Kidney (tissue), 14 donors: ENCODE measurements around the gene NFE2. TPM values are rescaled to one million over a fixed set of nuclear protein-coding genes. Genes with fewer than 3 reads are reported as not detected.

ENCODE experiments used
- DNase-seq, 5 donors: peaks; one replicate each; pipeline ENCODE4 v3.0.0-alpha.2; 2013 to 2020
- FAIRE-seq: peaks from 2 replicates; lab custom pipeline; 2012; peaks lifted over from hg19 to GRCh38; lab: Jason Lieb, UNC
- H3K27ac ChIP-seq, 2 donors: one replicate each; pipeline ENCODE4 v1.7.0; 2013; ENCODE audit warnings: low read depth in 2 of 2, low read length in 2 of 2, inconsistent platforms in 1 of 2
- H3K27me3 ChIP-seq: one replicate; pipeline ENCODE4 v1.7.1; 2013; ENCODE audit warnings: low read length, inconsistent platforms; ENCODE audit not compliant: control insufficient read depth, insufficient read depth
- H3K36me3 ChIP-seq, 3 donors: one replicate each; pipeline versions ENCODE4 v1.7.0 to v1.7.1; 2013; ENCODE audit warnings: low read length in 3 of 3, control low read depth in 1 of 3, inconsistent platforms in 1 of 3; ENCODE audit not compliant: insufficient read depth in 3 of 3, control insufficient read depth in 2 of 3
- H3K4me1 ChIP-seq, 3 donors: one replicate each; pipeline versions ENCODE4 v1.7.0 to v1.7.1; 2013; ENCODE audit warnings: low read length in 3 of 3, inconsistent platforms in 1 of 3, low read depth in 1 of 3; ENCODE audit not compliant: control insufficient read depth in 2 of 3, insufficient read depth in 2 of 3
- H3K4me3 ChIP-seq, 3 donors: one replicate each; pipeline versions ENCODE4 v1.7.0 to v1.8.1; 2013; ENCODE audit warnings: low read length in 3 of 3, control low read depth in 1 of 3, inconsistent platforms in 1 of 3
- H3K9ac ChIP-seq, 3 donors: one replicate each; pipeline versions ENCODE4 v1.7.0 to v1.7.1; 2013; ENCODE audit warnings: low read length in 3 of 3, control low read depth in 1 of 3, inconsistent platforms in 1 of 3
- H3K9me3 ChIP-seq, 3 donors: one replicate each; pipeline versions ENCODE4 v1.7.0 to v1.7.1; 2013; ENCODE audit warnings: low read length in 3 of 3, control low read depth in 1 of 3, inconsistent platforms in 1 of 3; ENCODE audit not compliant: control insufficient read depth in 2 of 3, insufficient read depth in 1 of 3
- CTCF ChIP-seq: IDR thresholded peaks from 3 replicates; pipeline ENCODE4 v1.5.1; 2012; ENCODE audit warnings: mild to moderate bottlenecking, moderate library complexity, borderline replicate concordance; ENCODE audit not compliant: insufficient read depth; ENCODE audit errors: extremely low read depth
- intact Hi-C: fragments of 100-400 bp; cut with DNase I; formaldehyde crosslinking; loops from one replicate; pipeline ENCODE4 v1.11.1; 2022
- polyA plus RNA-seq: library from polyadenylated mRNA; stranded (reverse); fragments of 350-450 nt; fragmentation: Illumina TruSeq; extraction: RNeasy Lipid Tissue Mini Kit (QIAGEN cat#74804); gene quantifications from one replicate; pipeline ENCODE4 v1.2.3, GENCODE V29; 2014; ENCODE audit warnings: low read depth, low replicate concordance; ENCODE audit not compliant: insufficient read depth
- total RNA-seq: library from RNA; stranded (reverse); fragmentation: NEBNext Ultra II Directional; extraction: Animal tissue kit (Norgen Biotek cat#: 25700); gene quantifications from one replicate; pipeline ENCODE4 v1.2.1, GENCODE V29; 2021
- donor health status: control.
- donor health status: control.
- donor health status: control.
- donor health status: control.
- donor health status: control.
- donor health status: DM: yes; HTN: yes; CAD: no.
- donor health status: Normal renal cell carcinoma (clear cell type).

The NFE2 gene
- total and polyA plus RNA-seq, 2 donors from 2014 or later, result 1.6 TPM; not detected in 1

GRCh38 chr12:54257332-54257731 lies 43.5 kb downstream of the NFE2 start:
- Histone ChIP-seq H3K36me3 (peaks cover 2 to 10% (median 3%) of the 10 kb centered on the region in 3 donors), H3K9ac (no peak overlapping the region), H3K27me3 (no peaks in the 10 kb centered on the region), H3K9me3 (no peaks in the 10 kb centered on the region), H3K27ac (peak overlapping the region in 1 of 2 donors; percentile 29), H3K4me3 (no peak overlapping the region), H3K4me1 (peaks cover 9 to 18% (median 15%) of the 10 kb centered on the region in 3 donors)
- no peak for DNase-seq
- no peak for FAIRE-seq
- no peak for TF ChIP-seq CTCF
- intact Hi-C loops, result no loop called here

DNA sequence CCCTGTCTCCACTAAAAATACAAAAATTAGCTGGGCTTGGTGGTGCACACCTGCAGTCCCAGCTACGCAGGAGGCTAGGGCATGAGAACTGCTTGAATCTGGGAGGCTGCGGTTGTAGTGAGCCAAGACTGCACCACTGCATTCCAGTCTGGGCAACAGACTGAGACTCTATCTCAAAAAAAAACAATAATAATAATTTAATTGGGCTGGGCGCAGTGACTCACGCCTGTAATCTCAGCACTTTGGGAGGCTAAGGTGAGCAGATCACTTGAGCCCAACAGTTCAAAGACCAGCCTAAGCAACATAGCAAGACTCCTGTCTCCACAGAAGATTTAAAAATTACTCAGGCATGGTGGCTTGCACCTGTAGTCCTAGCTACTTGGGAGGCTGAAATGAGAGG lies 47.6 kb downstream of the NFE2 start:
- no peak overlapping the region for H3K27ac ChIP-seq
- intact Hi-C loops, result no loop called here

GRCh38 chr12:54251667-54252284 lies 49.0 kb downstream of the NFE2 start:
- H3K9me3 ChIP-seq, result no peaks in the 10 kb centered on the region
- no peak overlapping the region for H3K27ac ChIP-seq
- peak; percentile 58 for TF ChIP-seq CTCF
- H3K9ac ChIP-seq, result no peak overlapping the region
- peak in 2 of 5 donors; percentile 61 to 70 for DNase-seq
- no peak overlapping the region for H3K4me3 ChIP-seq
- intact Hi-C loops, result no loop called here
- peak; percentile 81 for FAIRE-seq
- no peaks in the 10 kb centered on the region for H3K27me3 ChIP-seq
- no peaks in the 10 kb centered on the region for H3K4me1 ChIP-seq
- peaks cover 2 to 14% (median 3%) of the 10 kb centered on the region in 3 donors for H3K36me3 ChIP-seq

More for the DNA sequence above, 47.6 kb downstream of the NFE2 start:
- DNase-seq (no peak), FAIRE-seq (no peak)
- Histone ChIP-seq H3K4me3 (no peak overlapping the region), H3K4me1 (peaks cover 0 to 4% (median 0%) of the 10 kb centered on the region in 3 donors), H3K27me3 (no peaks in the 10 kb centered on the region), H3K9me3 (no peaks in the 10 kb centered on the region), H3K9ac (no peak overlapping the region), H3K36me3 (peaks cover 2 to 10% (median 3%) of the 10 kb centered on the region in 3 donors)
- no peak for TF ChIP-seq CTCF
